GM18499 (cell line): ENCODE data around the gene ARL5B.
"Not testable (repeated sequence)": the region's sequence is repeated elsewhere in the genome, so short reads cannot be mapped to it uniquely, and the experiment has no call there.

Experiments
- ATAC-seq: cut with Tn5 transposase; IDR thresholded peaks from one replicate; pipeline ENCODE4 v1.9.1; 2021; ENCODE audit warnings: moderate number of reproducible peaks; ENCODE audit not compliant: insufficient read depth, unreplicated experiment

The ARL5B gene, protein sequence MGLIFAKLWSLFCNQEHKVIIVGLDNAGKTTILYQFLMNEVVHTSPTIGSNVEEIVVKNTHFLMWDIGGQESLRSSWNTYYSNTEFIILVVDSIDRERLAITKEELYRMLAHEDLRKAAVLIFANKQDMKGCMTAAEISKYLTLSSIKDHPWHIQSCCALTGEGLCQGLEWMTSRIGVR

DNA sequence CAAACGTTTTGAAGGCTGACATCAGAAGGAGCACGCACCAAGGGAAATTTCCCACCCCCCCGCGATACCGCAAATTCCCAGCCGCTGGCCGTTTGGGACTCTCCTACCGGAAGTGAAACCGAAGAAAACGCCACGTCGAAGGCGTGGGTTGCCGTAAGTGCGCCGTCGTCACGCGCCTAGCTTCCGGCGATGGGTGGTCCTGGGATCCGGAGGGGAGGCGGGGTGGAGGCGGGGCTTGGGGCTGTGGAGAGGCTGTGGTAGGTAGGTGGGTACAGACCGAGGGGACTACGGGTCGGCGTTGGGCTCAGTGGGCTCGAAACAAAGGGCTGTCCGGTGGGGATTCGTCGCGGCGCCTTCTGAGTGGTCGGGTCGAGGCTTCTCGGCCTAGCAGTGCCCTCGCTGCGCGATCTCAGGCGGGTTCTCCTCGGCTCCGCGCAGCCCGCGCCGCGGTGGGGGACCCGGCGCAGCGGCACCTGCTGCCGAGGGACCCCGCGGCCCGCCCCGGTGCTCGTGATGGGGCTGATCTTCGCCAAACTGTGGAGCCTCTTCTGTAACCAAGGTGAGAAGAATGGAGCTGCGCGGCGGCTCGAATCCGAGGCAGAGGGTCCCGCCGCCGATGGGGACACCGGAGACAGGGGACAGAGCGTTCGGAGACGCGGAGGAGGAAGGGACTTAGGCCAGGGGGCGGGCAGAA, at the start of gene ARL5B:
TSS of gene ARL5B (plus strand) at position 307 of the 694 bp plus-strand sequence. CDS start at position 514, 207 bp downstream.
- peak; percentile 68 for ATAC-seq

DNA sequence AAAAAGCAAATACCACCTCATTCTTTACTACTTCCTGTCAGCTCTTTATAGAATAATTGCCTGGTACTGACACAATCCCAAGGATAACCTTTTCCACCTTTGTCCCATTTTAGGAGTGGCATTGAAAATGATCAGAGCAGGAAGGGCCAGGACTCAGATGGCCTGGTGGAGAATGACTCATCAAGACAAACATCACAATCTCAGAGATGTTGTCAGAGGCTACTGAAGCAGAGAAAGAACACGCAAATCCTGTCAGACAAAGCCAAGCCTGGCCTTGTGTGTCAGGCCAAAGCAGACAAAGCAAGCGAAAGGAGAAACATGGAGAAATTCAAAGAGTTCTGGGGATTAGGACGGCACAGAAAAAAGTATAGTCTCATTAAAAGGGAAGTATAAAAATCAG, 48.7 kb upstream of the ARL5B start:
- no peak for ATAC-seq

DNA sequence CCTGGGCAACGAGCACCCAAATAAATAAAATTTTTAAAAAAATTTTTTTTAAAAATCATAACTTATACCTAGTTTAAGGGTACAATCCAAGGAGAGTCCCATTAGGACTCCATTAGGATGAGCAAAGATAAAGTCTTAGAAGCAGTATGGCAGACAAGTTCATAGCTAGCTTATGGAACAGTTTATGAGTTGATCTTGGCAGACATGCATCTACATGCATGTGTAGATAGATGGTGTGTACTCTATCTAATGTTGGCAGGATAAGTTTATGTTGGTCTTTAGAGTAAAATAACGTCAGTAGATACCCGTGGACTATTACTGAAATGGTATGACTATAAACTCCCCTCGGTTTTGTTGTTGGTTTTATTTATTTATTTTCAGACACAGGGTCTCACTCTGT, 48.1 kb upstream of the ARL5B start:
- no peak for ATAC-seq

DNA sequence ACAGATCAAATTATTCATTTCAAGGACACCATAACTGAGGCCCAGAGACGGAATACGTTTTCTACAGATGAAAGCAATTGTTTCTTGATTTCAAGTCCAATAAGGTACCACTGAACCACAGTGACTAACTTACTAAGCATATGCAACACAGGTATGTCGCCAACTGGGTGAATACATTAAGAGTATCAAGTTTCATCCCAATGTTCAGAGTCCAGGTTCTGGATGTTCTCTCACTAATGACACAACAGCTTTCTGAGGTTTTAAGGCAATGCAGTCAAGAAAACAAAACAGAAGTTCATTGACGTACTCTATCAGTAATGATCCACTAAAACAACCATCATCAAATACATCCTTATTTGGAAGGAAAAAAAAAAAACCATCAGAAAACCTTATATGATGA, 43.6 kb upstream of the ARL5B start:
- no peak for ATAC-seq

DNA sequence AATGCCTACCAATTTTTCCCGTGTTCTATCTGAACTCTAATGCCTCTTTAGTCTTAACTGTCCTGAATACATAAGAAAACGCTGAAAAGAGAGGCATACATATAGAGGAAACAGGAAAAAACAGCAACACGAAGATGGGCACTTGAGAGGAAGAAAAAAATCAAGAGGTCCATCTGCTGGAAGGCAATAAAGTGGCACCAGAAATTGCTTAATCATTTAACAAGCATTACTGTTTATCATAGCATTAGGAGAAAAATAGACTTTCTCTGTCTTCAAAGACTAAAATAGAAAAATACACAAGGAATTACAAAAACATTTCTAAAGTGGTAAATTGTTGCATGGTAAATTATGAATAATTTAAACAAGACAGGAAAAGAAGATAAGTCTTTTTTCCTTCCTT, 42.9 kb upstream of the ARL5B start:
- ATAC-seq: no peak

DNA sequence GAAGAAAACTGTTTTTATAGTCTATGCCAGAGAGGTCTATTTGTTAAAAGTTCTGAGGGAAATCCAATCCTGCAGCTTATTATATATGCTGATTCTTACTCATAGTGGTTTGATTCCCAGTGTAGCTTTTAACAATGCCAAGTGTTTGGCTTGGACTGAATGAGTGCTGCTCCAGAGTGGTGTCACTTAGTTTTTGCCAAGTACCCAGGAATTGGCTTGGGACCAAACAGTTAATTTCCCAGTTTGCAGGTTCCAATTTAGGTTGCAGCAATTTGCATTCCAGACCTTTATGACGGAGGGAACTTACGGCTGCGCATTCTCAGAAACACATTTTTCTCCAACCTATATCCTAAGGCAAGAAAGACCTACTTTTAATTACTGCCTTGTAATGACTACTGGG, 40.2 kb upstream of the ARL5B start:
- ATAC-seq: no peak

DNA sequence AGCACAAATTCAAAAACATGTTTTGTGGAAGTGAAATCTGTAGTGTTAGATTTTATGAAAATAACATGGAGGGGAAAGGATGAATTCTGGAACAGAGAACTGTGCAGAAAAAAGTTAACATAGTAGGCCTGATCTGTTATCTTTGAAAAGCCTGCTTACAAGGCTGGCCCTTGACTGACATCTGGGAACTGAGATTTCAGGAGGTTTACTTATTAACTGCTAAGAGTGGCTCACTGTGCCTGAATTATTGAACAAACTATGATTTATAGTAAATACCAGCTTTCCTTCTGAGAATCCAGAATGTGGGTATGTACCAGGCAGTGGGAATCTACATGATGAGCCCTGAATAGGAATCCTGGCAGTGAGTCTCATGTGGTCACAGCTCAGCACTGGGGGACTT, 38.4 kb upstream of the ARL5B start:
- no peak for ATAC-seq

DNA sequence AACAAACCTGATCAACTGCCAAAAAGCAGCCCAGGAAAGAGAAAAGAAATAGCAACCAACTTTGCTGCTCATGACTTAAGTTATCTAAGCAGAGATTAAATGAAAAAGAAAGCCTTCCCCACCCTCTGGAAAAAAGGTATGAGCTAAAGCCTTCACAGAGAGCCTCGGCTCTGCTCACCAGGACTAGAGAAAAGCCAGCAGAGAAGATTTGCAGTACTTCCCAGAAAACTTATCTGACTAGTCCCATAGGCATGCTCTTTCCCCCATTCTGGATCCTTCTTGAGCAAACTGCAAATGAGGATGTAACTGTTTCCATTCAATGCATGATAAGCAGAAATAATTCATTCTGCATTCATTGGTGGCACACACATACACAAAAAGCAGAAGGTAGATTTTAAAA, 35.6 kb upstream of the ARL5B start:
- ATAC-seq: not testable (repeated sequence)

DNA sequence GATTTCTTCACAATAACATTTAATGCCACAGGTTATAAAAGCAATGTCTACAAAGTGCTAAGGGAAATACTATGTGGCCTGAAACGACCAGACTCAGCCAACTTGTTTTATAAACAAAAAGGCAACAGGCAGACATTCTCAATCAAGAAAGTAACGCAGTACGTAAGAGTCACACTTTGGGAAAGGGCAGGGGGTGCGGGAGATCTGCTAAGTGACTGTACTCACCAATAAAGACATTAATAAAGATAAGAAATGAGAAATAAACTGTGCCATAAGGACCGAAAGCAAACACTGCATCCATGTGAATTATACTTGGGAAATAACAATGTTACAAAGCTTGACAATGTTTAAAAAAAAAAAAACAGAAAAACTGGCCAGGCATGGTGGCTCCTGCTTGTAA, 33.3 kb upstream of the ARL5B start:
- ATAC-seq: no peak

DNA sequence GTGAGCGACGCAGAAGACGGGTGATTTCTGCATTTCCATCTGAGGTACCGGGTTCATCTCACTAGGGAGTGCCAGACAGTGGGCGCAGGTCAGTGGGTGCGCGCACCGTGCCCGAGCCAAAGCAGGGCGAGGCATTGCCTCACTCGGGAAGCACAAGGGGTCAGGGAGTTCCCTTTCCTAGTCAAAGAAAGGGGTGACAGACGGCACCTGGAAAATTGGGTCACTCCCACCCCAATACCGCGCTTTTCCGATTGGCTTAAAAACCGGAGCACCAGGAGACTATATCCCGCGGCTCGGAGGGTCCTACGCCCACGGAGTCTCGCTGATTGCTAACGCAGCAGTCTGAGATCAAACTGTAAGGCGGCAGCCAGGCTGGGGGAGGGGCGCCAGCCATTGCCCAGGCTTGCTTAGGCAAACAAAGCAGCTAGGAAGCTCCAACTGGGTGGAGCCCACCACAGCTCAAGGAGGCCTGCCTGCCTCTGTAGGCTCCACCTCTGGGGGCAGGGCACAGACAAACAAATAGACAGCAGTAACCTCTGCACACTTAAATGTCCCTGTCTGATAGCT, 31.7 kb upstream of the ARL5B start:
- ATAC-seq: not testable (repeated sequence)

DNA sequence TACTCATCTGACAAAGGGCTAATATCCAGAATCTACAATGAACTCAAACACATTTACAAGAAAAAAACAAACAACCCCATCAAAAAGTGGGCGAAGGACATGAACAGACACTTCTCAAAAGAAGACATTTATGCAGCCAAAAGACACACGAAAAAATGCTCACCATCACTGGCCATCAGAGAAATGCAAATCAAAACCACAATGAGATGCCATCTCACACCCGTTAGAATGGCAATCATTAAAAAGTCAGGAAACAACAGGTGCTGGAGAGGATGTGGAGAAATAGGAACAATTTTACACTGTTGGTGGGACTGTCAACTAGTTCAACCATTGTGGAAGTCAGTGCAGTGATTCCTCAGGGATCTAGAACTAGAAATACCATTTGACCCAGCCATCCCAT, 26.7 kb upstream of the ARL5B start:
- not testable (repeated sequence) for ATAC-seq

DNA sequence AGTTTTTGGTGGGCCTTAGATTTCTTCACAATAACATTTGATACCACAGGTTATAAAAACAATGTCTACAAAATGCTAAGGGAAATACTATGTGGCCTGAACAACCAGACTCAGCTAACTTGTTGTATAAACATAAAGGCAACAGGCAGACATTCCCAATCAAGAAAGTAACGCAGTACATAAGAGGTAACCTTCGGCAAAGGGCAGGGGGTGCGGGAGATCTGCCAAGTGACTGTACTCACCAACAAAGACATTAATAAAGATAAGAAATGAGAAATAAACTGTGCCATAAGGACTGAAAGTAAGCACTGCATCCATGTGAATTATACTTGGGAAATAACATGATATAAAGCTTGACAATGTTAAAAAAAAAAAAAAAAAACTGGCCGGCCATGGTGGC, 23.2 kb upstream of the ARL5B start:
- no peak for ATAC-seq

DNA sequence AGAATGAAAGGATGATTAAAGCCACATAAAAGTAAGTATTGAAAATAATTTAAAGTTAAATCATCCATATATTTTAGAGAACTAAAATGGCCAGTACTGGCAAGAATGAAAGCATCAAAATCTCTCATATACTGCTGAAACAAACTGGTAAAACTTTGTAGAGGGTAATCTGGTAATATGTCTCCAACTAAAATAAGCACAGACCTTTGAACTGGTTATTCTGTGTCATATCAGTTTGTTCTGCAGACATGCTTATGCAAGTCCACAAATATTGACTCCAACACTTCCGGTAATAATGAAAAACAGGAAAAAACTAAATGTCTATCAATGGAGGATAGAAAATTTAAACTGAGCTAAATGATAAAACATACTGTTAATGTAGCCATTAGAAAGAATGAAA, 21.8 kb upstream of the ARL5B start:
- ATAC-seq: not testable (repeated sequence)

DNA sequence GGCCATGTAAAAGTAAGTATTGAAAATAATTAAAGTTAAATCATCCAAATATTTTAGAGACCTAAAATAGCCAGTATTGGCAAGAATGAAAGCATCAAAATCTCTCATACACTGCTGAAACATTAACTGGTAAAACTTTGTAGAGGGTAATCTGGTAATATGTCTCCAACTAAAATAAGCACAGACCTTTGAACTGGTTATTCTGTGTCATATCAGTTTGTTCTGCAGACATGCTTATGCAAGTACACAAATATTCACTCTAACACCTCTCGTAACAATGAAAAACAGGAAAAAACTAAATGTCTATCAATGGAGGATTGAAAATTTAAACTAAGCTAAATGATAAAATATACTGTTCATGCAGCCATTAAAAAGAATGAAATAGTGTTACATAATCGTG, 19.5 kb upstream of the ARL5B start:
- ATAC-seq: not testable (repeated sequence)

DNA sequence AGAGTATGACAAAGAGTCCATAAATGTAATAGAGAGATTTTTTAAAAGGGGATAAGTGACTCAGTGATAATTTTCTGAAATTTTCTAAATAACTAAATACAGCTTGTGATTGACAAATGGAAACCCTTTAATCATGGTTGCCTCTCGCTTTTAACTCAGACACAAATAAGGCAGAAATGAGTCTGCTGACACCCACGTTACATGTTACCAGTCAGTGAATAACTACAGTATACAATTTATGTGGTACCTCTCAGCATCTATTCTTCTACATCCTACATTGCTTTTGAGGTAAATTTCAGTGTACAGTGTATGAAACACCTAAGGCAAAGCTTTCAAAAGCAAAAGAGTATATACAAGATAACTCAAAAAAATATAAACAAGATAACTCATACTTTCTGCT, 12.1 kb upstream of the ARL5B start:
- no peak for ATAC-seq

DNA sequence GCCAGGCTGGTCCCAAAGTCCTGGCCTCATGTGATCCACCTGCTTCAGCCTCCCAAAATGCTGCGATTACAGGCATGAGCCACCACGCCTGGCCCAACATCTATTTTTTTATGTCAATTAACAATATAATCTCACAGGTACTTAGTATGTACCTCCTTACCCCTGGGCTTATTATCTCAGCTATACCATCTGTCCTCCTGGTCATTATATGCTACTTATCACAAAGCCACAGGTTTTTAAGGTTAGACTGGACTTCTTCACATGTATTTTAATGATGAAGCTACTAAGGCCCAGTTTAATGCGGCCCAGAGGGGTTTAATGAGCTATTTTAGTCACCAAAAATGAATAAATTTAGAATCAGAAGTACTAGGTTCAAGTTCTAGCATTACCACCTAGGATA, 11.3 kb upstream of the ARL5B start:
- ATAC-seq: no peak

DNA sequence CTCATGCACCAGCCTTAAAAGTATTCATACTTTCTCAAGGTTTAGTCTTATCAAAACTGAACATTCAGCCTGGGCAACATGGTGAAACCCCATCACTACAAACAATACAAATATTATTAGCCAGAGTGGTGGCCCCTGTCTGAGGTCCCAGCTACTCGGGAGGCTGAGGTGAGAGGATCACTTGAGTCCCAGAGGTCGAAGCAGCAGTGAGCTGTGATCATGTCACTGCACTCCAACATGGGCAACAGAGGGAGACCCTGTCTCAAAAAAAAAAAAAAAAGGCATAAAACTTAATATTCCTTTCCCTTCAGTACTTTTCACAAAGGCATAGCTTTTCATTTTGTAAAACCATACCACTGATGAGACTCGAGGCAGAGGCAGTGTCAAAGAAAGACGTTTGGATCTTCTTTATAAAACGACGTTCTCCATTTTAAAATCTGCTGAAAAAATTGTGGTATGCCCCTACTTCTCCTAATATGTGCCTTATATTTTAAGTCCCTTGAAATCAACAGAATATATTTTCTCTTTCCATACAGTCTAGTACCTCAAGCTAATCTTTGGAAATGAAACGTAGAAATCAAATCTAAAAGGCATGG, 9.8 kb upstream of the ARL5B start:
- no peak for ATAC-seq

DNA sequence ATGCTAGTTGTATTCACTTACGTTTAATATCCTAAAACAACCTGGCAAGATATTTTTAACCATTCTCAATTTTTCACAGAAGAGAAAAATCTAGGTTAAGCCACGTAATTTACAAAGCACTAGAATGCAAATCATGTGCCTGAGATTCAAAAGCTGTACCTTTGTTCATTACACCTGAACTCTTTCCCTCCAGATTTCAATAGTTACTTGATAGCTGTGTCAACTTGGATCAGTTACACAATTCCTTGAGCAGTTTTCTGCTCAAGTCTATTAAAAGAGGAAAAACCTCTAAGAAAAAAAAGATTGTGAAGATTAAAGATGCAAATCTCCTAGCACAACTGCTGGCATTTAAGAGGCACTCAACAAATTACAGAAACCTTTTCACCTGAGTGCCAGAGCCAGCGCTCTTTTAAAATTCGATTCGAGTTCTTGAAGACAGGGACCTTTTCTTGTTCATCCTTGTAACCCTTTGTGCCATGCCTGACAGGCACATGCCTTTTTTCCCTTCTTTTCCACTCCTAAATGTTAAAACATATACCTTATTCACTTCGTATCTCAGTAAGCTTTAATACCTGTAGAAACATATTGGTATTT, 8.7 kb upstream of the ARL5B start:
- no peak for ATAC-seq

DNA sequence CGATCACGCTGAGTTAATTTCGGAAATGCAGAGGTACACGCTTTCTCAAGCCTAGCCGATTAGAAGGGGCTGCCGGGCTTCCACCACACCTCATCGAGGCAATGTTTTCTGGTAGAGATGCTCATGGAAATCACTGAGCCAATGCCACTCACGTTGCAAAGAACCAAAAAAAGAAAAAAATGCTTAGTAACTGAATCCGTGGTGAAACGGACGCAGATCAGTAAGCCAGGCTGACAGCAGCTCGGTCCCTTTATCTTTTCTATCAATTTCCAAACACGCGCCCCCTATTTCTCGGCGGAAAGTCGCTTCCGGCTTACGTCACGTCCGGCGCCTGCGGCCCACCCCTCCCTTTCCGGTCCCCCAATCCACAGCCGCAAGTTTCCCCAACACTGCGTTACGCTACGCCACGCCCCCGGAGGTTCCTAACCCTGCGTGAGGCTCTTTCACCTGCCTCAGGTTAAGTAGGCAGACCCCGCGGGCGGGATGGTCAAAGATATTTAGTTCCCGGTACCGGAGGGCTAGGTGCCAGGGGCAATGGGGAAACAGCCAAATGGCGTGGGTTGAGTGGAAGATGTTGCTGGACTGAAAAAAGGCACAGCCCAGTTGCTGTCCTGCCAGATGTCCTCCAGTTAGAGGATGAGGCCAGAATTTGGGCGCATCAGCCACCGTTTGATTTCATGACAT, 7.8 kb upstream of the ARL5B start, which contains the start of gene NSUN6:
TSS of gene NSUN6 (minus strand) at position 264 of the 684 bp plus-strand sequence. CDS start 384 bp downstream, outside the sequence.
- ATAC-seq: peak; percentile 91

DNA sequence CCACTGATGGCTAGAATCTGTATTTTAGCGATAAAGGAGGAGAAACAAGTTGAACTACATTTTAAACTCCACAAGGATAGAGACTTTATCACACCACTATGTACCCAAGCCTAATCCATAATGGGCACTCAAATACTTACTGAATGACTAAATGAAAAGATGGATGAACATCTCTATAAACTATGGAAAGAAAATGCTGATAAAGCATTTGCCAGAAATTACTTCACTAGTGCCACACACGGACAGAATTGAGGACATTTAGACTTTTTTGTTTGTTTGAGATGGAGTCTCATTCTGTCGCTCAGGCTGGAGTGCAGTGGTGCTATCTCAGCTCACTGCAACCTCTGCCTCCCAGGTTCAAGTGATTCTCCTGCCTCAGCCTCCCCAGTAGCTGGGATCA, 6.1 kb upstream of the ARL5B start:
- no peak for ATAC-seq
